Dermis microvascular lymphatic vessel endothelial cell (primary cell): ENCODE measurements around the gene SSR4. TPM values are rescaled to one million over a fixed set of nuclear protein-coding genes. Genes with fewer than 3 reads are reported as not detected.

ENCODE experiments used
- DNase-seq, 2 donors: peaks; one replicate each; pipeline versions ENCODE4 v3.0.0 to v3.0.0-alpha.2; 2010; ENCODE audit warnings: low read depth in 2 of 2
- total RNA-seq: library from RNA; depleted of rRNA; stranded (reverse); fragments of >200 nt; gene quantifications from 2 replicates; pipeline ENCODE4 v1.2.1, GENCODE V29; 2014

SSR4 gene
- total RNA-seq, 1 donor from 2014 or later, result 134 TPM

DNA sequence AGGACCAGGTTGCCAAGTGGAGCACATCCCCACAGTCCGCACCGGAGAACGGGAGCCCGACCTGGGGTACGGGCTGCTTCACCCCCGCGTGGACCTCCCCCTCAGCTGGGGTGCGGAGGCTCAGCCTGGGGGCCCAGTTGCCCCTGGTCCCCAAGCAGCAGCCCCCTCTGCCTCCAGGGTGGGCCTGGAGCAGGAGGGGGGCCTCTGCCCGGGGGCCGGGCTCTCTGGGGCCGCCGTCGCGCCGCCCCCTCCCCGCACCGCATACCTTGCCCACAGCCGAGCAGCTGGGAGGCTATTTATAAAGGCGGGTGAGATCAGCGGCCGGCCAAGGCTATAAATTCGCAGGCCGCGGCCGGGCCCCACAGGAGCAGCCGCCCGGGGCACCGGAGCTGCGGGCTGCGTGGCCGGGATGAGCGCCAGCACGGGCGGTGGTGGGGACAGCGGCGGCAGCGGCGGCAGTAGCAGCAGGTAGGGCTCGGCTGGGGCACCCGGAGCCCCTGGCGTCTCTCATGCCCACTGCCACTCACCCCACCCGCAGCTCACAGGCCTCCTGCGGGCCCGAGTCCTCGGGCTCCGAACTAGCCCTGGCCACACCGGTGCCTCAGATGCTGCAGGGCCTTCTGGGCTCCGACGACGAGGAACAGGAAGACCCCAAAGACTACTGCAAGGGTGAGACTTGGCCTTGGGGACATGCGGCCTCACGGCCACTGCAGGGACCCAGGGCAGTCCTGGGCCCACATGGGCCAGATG is 13.6 kb upstream of the SSR4 start, which contains the start of gene SRPK3:
SRPK3 (plus strand) TSS at position 364 of the 750 bp plus-strand sequence; CDS start at position 410, 46 bp downstream.
- DNase-seq, result no peak

DNA sequence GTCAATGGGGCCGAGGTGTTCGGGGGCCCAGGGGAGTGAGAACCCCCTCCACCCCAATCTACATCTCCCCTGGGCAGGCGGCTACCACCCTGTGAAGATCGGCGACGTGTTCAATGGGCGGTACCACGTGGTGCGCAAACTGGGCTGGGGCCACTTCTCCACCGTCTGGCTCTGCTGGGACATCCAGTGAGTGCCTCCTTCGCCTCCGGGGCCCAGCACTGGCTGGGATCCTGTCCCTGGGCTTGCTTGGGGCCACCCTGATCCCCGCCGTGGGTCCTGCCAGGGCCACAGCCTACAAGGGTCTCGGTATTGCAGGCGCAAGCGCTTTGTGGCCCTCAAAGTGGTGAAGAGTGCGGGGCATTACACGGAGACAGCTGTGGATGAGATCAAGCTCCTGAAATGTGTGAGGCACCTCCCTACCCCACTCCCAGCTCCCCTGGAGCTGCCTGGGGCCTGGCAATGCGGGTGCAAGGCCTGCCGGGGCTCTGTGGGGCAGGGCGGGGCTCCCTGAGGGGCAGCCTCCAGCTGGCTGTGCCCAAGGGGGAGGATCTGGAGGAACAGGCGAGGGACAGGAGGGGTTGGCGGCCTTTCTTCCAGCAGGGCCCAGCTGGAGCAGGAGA is 12.9 kb upstream of the SSR4 start:
- DNase-seq, result no peak

DNA sequence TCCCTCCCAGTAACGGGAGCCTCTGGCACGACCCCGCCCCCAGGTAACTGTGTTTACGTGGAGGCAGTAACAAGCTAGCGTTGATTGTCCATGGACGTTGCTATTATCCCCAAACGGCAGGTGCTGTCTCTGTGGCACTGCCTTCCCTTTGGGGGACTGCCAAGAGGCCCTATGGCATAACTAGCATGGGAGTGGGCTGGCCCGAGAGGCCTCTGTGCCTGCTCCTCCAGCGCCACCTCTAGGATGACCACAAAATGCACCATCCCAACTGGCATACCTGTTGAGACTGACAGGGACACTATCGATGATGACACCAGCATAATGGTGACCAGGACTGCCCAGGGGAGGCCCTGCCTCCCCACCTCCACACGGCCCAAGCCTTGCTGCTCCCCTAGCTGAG is 12.2 kb upstream of the SSR4 start:
- DNase-seq, result peak in 1 of 2 donors; percentile 12

DNA sequence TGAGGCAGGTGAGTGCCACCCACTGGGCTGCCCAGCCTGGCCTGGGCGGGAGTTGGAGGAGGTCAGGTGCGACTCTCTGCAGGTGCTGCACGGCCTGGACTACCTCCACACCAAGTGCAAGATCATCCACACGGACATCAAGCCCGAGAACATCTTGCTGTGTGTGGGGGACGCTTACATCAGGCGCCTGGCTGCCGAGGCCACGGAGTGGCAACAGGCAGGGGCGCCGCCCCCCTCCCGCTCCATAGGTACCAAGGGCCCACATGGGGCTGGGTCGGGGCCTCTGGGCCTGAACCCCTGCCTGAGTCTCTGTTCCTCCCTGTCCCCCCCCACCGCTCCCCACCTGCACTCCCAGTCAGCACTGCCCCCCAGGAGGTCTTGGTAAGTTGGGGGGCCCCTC is 11.6 kb upstream of the SSR4 start:
- no peak for DNase-seq

DNA sequence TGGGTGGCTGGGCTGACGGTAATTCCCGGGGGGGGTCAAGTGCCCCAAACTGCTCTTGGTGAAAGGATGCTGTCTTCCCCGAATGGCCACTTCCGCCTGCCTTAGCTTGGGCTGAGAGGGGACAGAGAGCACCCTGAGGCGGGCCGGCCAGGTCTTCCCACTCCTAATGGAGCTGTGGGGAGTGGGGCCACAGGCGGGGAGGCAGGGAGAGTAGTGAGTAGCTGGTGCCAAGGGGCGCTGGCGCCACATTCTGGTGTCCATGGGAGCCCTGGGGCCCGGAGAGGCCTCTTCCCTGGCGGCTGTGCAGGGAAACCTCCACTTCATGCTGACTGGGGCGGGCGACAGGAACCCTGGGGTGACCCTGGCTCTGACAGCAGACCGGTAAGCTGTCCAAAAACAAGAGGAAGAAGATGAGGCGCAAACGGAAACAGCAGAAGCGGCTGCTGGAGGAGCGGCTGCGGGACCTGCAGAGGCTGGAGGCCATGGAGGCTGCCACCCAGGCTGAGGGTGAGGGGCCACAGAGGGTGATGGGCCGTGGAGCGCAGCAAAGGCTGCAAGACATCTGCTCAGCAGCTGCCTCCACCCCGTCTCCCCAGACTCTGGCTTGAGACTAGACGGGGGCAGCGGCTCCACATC is 11.0 kb upstream of the SSR4 start:
- no peak for DNase-seq

DNA sequence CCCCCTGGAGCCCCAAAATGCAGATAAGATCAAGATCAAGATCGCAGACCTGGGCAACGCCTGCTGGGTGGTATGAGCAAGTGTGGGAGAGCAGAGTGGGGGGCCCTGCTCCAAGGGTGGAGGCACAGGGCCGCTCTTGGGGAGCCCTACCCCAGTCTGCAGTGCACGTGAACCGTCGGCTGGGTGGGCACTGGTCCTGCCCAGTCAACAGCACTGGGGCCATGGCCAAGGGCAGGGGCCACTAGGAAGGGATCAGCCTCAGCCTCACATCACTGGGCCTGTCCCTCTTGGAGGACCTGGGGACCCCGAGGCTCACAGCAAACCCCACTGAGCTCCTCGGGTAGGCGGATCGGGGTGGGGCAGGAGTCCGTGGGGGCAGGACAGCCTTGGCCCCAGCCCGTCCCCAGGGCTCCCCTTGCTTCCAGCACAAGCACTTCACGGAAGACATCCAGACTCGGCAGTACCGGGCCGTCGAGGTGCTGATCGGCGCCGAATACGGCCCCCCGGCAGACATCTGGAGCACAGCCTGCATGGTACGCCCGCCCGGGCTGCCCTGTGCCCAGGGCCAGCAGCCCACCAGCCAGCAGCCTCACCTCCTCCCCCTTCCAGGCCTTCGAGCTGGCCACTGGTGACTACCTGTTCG is 10.0 kb upstream of the SSR4 start:
- no peak for DNase-seq

DNA sequence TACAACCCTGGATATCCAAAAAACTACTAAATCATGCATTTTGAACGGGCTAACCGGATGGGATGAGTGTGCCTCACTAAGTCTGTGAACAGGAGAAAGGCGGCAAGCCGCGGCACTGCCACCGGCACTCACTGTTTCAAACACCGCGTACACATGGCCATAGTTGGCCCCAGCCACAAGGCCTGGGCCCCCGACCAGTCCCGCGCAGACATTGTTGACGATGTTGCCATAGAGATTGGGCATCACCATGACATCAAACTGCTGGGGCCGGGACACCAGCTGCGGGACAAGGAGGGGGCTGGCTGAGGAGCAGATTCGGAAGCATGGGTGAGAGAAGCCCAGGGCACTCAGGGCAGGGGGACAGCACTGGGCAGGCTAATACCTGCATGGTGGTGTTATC is 7.8 kb upstream of the SSR4 start:
- no peak for DNase-seq

DNA sequence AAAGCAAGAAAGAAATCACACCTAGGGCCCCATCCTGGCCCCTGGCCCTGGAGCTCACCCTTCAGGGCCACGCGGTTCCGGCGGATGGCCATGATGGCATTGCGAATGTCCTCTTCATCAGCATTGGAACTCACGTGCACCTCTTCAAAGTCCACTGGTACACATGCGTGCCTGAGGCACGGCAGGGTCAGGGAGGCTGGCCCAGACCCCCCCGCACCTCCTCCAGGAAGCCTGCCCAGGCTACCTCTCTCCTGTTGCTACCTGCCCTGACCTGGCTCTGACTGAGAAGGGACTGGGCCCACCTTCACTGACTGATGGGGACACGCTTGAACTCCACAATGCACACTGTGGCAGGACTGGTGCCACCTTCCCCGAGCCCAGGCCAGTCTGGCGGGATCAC is 4.8 kb upstream of the SSR4 start:
- DNase-seq, result no peak

DNA sequence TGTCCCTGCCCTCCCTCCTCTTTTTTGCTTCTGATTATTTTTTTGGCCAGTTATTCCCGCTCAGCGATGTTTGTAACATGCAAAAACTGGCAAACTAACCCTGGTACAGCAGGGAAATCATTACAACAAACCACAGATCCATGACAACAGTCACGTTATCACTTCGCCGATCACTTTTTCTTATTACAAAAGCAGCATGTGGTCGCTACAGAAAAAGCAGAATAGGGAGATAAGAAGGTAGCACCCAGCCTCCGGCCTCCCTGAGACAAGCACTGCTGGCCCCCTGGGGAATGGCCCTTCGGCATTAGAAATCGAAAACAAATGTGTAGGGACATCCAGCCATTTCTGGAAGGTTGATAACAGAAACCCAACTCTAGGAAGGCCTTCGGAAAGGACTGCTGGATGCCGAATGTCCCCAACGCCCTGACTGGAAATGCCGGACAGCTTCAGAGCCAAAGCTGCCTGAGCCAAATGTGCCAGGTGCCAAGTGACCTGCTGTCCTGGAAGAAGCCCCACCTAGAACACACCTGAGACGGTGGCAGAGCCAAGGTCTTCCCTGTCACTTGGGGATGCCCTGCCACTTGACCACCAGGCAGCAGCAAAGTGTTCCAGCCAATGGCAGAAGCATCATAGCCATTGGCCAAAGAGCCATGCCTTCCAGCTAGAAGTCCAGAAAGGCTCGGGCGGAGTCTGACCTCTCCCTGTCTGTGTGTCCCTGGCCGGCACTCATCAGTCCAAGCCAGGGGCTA is 3.2 kb upstream of the SSR4 start:
- no peak for DNase-seq

DNA sequence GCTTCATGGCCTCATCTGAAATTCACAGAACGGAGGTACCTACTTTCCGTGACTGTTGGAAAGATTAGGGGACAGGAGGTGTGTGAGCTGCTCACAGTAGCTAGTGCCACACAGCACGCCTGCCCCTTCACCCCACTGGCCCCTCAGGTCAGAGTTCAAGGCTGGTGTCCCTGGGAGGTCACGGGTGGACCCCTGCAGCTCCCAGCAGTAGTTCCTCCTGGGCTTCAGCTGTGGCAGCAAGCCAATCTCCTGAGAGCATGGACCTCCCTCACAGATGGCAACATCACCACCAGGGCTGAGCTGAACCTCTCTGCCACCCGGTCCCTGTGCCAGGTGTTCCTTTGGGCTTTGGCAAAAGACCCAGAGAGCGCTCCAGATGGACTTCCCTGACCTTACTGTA is 2.1 kb upstream of the SSR4 start:
- DNase-seq, result no peak

DNA sequence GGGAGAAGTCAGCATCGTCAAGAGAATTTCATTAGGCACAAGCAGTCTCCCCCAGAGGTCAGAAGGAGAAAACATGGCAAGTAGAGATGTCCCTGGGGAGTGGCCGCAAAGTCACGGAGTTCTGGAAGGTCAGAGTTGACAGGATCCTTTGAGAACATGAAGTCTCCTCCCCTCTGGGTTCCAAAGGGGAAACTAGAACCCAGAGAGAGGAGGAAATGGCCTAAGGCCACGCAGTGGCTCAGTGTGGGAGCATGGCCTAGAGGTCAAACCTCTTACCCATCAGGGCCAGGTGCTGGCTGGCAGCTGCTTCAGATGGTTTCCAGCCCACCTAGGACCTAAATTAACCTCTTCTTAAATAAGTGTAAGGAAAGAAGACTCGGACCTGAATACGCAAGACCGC is 1.2 kb upstream of the SSR4 start:
- DNase-seq, result no peak

DNA sequence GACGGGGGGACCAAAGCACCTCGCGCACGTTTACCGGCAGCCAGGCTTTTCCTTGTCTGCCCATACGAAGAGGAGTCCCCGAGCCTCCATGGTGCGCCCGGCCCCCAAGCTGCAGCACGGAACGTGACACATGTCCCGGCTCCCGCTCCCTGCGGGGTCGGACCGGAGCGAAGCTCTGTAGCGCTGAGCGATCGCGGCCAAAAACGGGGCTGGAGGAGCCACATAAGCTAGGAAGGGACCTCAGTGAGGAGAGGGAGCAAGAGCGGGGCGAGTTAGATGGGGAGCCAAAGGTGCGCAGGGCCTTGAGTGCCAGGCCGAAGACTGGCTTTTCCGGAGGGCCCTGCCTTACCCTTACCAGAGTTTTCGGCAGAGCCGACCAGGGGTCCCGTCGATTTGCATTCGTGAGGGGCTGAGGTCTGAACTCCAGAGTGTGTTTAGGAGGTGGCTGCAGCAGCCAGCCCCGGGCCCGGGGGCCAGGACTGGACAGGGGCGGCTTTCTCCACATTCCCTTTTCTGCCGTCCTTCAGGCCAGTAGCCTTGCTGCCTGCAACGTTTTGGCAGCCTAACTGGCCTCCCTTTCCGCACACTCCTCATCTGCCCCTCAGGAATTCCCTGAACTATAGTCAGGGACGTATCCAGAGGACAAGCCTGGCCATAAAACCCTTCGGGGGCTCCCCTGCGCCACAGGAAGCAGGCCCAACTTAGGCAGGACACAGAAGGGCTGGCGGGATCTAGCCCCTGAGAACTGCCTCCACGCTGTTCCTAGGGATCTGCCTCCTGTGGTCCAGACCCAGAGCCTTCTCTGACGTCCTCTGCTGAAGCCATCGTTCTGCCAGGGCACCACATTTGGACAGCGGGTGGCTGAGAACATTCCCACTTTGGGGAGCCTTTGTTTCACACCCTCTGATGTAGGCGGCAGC is 689 bp downstream of the SSR4 start:
- peak in 1 of 2 donors; percentile 11 for DNase-seq

DNA sequence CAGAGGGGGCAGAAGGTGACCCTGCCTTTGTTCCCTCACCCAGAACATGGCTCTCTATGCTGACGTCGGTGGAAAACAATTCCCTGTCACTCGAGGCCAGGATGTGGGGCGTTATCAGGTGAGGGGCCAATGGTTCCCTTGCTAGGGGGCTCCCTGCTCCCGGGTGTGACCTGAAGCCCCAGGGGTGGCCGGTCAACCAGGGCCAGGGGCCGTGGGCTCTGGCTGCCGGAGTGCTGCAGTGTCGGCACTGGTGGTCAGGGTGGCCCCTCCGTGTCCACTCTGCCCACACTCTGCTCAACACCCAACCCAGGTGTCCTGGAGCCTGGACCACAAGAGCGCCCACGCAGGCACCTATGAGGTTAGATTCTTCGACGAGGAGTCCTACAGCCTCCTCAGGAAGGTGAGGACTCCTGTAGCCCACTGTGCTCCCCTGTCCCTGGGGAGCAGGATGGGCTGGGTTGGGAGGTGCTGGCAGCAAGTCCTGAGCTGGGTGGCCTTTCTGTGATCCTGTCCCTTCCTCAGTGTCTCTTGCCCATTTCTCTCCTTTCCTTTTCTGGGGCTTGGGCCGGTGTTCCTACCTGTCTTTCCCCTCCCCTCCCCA is 3.0 kb downstream of the SSR4 start:
- DNase-seq, result no peak

DNA sequence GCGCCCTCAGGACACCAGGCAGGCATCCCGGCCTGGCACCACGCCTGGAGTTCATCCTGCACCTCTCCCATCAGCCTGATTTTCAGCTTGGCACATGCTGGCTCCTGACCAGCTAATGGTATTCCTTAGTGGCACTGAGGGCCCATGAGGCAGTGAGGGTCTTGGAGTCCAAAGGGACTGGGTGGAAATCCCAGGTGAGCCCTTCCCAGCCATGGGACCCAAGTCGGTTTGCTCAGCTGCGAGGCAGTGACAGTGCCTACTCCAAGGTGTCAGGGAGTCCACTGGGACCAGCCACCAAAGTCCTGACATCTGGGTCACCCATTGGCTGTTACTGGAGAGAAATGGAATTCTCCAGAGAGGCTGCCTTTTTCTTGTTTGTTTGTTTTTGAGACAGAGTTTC is 4.9 kb downstream of the SSR4 start:
- DNase-seq, result no peak

DNA sequence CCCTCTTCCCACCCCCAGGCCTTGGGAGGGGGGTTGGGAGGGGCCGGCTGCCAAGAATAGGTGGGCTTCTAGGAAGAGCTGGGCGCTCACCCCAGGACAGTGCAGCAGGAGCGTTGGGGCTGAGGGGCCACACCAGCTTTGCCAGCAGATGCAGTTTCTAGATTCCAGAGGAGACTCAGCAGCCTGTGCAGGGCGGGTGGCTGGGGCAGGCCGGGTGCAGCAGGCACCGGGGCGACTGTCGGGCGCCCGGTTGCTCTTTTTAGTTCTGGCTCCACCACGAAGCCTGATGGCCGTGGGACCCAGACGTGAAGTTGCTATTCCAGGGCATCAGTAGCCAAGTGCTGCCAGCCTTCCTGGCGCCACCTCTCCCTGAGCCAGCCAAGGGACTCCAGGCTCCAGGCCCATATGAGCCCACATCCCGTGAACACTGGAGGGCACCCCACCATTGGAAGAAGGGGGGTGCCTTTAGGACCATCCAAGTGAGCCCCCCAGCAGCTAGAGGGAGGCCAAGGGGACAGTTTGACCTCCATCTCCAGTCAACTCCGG is 5.8 kb downstream of the SSR4 start:
- no peak for DNase-seq

DNA sequence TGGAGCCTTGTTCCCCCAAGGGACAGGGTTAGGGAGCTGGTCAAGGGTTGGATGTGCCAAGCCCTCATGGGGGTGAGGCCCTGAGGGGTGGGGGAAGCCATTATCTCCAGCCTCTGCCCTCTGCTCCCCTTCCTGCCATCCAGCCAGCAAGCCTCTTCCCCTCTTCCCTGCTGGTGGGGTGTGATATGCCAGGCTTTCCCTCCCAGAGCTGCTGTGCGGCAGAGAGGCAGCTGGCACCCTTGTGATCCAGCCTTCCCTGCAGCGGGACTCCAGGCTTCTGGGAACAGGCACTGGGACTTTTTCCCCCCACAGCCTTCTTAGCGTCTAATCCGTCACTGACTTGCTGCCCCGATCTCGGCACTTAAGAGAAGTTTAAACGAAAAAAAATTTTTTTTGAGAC is 6.3 kb downstream of the SSR4 start:
- no peak for DNase-seq

DNA sequence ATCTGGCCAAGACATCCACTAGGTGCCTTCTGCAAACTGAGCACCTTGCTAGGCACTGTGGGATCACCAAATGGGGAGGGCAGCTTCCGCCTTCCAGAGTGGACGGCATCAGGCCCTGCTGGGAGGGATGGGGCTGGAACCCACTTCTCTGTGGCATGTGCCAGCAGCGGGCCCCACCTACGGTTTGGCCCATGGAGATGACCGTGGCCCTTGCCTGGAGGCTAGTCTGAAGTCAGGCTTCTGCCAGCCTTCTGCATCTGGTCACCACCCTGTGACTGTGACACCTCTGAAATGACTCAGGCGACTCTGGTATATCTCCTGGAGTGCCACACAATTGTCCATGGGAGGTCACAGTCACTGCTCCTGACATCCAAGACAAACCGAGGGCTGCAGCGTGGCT is 7.2 kb downstream of the SSR4 start:
- no peak for DNase-seq

DNA sequence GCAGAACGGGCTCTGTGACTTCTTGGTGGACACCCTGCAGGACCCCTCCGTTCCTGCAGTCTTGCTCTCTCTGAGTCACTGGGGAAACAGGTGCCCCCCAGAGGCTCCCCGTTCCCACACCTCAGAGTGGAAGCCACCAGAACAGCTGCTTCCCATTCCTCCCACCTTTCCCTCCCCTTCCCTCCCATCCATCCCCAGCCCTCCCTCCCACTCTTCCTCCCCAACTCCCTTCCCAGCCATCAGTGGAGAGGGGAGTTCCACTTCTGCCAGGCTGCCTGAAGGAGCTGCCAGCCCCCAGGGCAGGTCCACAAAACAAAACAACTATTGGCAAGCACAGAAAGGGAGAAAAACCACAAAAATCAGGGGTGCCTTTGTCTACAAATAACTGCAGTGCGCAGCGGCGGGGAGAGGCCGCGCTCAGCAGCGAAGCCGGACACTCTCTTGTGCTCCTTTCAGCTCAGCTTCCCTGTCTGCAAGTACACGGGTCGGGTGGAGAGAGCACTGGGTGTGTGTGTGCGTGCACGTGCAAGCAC is 8.1 kb downstream of the SSR4 start:
- DNase-seq, result no peak
